HG03457 (cell line): ENCODE results near the gene PLCG2.
A peak's percentile ranks its signal among the peaks of the same experiment; 100 is the strongest.

Experiments
- ATAC-seq: cut with Tn5 transposase; IDR thresholded peaks from one replicate; pipeline ENCODE4 v1.9.1; 2021; ENCODE audit warnings: moderate number of reproducible peaks; ENCODE audit not compliant: unreplicated experiment

Gene PLCG2

DNA sequence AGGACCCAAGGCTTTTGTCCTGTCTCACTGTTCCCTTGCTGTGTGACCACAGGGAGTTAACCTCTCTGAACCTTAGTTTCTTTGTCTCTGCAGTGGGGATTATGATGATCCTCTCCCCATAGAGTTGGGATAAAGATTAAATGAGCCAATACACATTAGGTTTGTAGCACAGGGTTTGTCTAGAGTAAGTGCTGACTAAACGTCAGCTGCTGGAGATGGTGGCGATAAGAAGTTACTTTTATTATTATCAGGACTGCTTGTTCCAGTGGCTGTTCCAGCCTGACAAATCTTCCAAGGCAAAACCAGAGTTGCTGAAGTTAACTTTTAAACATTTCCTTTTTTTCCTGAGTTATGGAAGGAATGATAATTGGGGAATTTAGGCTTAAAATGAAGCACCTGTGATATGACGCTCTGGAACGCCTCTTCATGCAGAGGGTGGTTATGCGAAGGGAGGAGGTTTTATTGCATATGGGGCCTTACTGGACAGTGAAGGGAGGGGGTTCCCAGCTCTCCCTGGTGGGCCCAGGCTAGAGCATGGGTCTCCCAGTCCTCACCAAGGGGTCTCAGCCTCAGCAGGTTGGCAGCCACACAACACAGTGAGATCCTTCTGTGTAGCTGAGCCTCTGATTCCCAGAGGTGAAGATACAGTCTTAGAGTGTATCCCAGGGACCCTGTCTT is 35.8 kb downstream of the PLCG2 start:
- no peak for ATAC-seq

GRCh38 chr16:81815429-81815766 is 36.3 kb downstream of the PLCG2 start:
- no peak for ATAC-seq

DNA sequence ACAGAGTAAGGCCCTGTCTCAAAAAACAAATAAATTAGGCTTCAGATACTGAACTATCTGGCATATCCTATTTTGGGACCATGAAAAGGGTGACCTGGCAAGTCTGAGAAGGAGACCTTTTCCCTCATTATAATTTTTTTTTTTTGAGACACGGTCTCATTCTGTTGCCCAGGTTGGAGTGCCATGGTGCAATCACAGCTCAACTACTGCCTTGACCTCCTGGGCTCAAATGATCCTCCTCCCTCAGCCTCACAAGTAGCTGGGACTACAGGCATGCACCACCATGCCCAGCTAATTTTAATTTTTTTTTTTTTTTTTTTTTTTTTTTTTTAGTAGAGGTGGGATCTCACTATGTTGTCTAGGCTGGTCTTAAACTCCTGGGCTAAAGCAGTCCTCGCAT is 37.3 kb downstream of the PLCG2 start:
- ATAC-seq: no peak

DNA sequence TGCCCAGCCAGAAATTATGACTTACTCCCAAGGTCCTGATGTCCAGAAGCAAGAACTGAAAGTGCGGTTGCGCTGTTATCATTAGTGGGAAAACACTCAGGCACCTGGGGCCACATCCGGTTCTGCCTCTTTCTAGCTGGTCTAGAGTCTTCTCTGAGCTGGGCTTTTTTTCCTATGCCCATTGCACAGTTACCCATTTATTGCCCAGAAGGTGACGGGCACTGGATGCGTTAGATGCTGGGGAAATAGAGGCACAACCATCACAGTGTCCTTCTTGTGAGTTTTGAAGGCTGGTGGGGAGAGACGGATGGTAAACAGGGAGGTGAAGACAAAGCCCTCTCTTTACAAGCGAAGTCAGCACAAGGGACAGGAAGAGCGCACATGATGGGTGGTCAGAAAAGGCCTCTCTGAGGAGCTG is 37.7 kb downstream of the PLCG2 start:
- ATAC-seq: no peak

GRCh38 chr16:81817296-81817695 is 38.2 kb downstream of the PLCG2 start:
- no peak for ATAC-seq

GRCh38 chr16:81817789-81818567 is 38.9 kb downstream of the PLCG2 start:
- peak; percentile 28 for ATAC-seq

DNA sequence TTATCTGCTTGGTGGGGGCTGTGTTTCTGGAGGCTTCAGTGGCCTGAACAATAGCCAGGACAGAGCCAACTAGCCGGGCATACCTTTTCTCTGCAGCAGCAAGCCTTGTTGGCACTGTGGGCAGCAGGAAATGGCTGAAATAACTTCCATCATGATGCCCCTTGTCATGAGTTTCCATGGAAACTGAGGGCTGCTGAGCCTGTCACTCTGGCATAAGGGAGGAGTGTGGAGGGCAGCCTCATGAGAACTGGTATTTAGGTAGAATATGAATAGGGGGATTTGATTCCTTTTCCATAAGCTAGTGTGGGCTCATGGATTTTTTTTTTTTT is 39.4 kb downstream of the PLCG2 start:
- ATAC-seq: no peak

DNA sequence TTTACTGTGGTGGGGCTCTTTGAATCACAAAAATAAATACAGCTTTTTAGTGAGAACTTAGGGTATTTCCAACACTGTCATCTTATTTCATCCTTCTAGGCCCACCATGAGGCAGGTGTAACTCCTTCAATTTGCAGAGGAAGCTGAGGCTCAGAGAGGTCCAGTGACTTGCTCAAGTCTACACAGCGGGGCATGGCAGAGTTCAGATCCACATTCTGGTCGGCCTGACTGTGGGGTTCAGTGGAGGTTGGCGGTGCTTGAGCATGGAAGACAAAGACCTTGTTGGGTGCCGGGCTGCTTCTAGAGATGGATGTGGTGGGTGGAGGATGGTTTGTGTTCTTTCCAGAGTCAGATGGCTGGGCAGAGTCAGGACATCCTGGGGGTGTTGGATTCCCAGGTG is 39.8 kb downstream of the PLCG2 start:
- ATAC-seq: no peak

GRCh38 chr16:81821436-81822128 is 42.5 kb downstream of the PLCG2 start:
- peak; percentile 36 for ATAC-seq

GRCh38 chr16:81823111-81823510 is 44.0 kb downstream of the PLCG2 start:
- ATAC-seq: no peak

GRCh38 chr16:81823734-81824133 is 44.6 kb downstream of the PLCG2 start:
- no peak for ATAC-seq

GRCh38 chr16:81826523-81826922 is 47.4 kb downstream of the PLCG2 start:
- ATAC-seq: no peak

DNA sequence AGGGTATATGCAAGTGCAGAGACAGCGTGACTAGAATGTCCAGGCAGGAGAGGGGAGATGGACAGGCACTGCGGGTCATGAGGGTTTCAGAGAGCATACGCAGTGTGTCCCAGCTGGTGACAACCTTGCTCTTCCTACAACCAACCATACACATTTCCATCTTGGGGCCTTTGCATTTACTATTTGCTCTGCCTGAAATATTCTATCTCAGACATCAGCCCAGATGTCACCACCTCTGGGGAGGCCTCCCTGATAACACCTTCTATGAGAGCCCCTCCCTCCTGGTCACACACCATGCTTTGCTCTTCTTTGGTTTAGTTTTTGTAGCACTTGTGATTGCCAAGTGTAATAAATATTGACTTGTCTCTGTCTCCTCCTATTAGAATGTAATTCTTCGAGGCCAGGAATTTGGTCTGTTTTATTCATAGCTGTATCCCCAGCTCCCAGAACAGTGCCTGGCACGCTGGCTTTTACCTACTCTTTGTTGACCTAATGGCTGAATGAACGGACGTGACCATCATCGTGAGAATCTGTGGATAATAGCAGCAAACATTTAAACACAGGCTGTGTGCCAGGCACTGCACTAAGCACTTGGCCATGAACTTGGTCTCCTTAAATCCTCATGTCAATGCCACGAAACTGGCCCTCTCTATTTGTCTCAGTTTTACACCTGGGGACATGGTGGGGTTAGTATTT is 51.9 kb downstream of the PLCG2 start:
- no peak for ATAC-seq

DNA sequence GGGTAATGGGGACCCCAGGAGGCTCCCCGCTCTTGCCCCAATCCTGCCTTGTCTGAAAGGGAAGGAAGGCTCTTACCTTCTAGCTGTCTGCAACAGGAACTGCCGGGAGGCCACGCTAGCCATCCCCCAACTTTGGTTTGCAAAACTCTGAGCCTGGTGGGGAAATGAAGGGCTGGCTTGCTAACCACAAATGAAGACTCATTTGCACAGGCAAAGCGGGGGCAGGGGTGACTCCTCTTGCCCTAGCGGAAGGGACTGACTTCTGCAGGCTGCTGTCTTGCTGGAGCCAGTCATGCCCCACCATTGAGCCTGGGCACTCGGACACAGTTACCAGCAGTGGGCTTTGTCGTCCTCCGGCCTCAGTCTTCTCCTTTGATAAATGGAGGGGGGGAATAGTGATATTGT is 52.6 kb downstream of the PLCG2 start:
- ATAC-seq: peak; percentile 63

GRCh38 chr16:81832801-81833547 is 53.9 kb downstream of the PLCG2 start:
- no peak for ATAC-seq

GRCh38 chr16:81833751-81834150 is 54.7 kb downstream of the PLCG2 start:
- no peak for ATAC-seq

DNA sequence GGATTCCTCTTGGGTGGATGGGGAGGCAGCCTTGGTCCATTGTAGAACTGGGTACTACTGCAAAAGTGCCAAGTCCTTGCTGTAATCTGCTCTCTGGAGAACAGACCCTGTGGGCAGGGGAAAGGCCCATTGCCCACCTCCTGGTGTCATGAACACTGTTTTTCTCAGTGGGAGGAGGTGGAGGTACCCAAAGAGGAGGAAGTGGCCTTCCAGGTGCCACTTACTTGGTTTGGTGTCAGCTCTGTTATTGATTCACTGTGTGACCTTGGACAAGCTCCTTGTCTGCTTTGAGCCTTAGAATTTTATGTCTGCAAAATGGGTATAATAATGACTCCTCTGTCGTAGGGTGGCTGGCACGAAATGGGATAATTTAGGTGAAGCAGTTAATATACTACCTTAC is 55.8 kb downstream of the PLCG2 start:
- no peak for ATAC-seq

- ATAC-seq: peak; percentile 40
Measured at GRCh38 chr16:81836279-81837054, 57.4 kb downstream of the PLCG2 start.

GRCh38 chr16:81837312-81837751 is 58.2 kb downstream of the PLCG2 start:
- no peak for ATAC-seq

DNA sequence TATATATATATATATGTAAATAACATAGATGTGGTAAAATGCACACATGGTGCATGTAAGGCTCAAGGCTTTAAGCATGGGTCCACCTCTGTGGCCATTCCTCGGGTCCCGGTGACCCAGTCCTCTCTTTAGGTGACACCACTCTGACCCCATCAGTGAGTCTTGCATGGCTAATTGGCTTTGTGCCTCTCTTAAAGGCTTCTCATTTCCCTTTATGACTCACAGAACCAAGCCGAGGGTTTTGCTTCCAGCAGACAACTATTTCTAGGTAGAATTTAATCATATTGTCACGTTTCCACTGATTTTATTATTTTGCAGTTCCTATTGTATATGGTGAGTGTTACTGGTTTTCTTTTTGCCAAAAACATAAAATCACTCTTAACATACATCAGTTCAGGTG is 59.7 kb downstream of the PLCG2 start:
- ATAC-seq: peak; percentile 30
